Epithelial cell of prostate (primary cell): ENCODE measurements around the gene AGTRAP.

Source experiments
- DNase-seq: peaks from one replicate; pipeline ENCODE4 v3.0.0-alpha.2; 2011; ENCODE audit warnings: low read depth, low spot score
- H3K27ac ChIP-seq: fragments of 450-650 bp; 2 replicates; pipeline ENCODE4 v1.5.1; 2017; ENCODE audit warnings: mild to moderate bottlenecking

AGTRAP gene, protein sequence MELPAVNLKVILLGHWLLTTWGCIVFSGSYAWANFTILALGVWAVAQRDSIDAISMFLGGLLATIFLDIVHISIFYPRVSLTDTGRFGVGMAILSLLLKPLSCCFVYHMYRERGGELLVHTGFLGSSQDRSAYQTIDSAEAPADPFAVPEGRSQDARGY

DNA sequence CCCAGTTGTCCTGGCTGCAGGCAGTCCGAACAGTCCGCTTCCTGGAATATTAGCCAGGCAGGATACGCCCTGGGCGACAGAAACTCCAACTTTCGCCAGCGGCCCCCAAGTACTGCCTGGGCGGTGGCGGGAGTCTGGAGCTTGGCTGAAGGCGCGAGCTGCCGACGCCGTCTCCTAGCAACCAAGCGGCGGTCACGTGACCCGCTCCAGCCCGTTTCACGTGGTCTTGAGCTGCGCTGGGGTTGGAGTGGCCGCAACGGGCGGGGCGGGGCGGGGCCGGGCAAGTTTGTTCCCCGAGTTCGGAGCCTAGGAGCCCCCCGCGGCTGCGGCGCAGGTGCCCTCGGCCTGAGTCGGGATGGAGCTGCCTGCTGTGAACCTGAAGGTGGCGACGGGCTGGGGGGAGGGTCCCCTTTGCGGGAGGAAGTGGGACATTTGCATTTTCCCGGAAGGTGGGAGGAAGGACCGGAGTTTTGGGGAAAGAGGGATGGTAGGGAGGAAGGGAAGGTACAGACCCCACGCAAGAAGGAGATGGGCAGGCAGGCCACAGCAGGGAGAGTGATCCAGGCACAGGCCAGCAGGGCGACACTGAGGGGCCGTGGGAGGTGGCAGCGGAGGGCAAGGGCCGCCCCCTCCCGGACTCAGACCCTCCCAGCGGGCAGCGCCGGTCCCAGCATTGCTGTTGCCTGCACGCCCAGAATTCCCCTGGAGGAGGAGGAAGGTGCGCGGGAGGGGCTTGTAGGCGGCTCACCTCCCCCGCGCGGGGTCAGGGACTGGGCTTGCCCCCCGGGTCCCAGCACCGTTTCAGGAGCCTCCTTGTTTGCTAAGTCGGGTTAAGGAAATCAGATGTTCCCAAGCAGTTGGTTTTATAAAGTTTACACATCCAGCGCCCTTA is at the start of gene AGTRAP:
Gene AGTRAP, plus strand, starts transcription at position 283 of the 892 bp plus-strand sequence. Its CDS starts 73 bp downstream, at position 356.
- no peak for DNase-seq
- peak within 1 kb of the TSS; percentile 99 for H3K27ac ChIP-seq

DNA sequence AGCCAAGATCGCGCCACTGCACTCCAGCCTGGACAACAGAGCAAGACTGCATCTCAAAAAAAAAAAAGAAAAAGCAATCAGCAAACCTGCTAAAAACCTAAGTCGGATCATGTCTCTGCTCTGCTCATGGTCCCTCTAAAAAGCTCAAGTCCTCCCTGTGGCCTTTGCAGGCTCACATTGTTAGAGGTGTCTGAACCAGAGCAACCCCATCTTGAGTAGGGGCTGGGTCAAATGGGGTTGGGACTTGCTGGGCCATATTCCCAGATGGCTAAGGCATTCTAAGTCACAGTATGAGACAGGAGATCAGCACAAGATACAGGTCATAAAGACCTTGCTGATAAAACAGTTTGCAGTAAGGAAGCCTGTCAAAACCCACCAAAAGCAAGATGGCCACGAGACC is 47.4 kb upstream of the AGTRAP start:
- no peak overlapping the region for H3K27ac ChIP-seq
- DNase-seq = no peak

- H3K27ac ChIP-seq = no peak overlapping the region
These were observed 45.3 kb upstream of the AGTRAP start for GRCh38 chr1:11690397-11691301.

DNA sequence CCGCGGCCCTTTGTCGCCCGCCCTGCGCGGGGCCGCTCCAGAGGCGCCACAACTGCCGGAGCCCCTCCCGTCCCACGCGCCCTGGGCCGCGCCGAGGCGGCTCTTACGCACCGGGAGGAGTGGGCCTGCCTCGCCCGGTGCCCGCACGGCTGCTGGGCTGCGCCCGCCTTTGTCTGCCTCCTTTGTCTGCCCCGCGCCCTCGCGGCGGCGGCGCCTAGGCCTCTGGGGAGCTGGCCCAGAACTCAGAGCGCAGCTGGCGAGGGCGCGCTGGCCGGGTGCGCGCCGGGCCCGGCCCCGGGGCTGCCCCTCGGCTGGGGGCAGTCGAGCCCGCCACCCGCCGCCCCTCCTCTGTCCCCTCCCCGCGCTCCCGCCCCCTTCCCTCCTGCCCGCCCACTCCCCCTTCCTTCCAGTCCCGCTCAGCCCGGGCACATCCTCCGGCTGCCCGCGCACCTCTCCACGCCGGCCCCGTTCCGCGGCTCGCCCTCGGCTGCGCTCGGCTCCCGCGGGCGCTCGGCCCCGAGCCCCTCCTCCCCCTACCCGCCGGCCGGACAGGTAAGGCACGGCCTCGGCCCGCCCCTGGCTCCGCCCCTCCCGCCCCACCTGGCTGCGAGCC is 44.5 kb upstream of the AGTRAP start, which contains the start of gene DRAXIN:
Gene DRAXIN, plus strand, starts transcription at position 409 of the 613 bp plus-strand sequence. CDS start 14,549 bp downstream, outside the sequence.
- H3K27ac ChIP-seq = no peak within 1 kb of the TSS
- no peak for DNase-seq

More at GRCh38 chr1:11690397-11691301, 45.3 kb upstream of the AGTRAP start:
- DNase-seq = no peak

GRCh38 chr1:11691928-11692711 is 43.8 kb upstream of the AGTRAP start:
- DNase-seq = no peak
- H3K27ac ChIP-seq = no peak overlapping the region

GRCh38 chr1:11693024-11693590 is 42.8 kb upstream of the AGTRAP start:
- peak; percentile 40 for DNase-seq
- H3K27ac ChIP-seq = no peak overlapping the region

- DNase-seq = no peak
- no peak overlapping the region for H3K27ac ChIP-seq
These were observed 42.0 kb upstream of the AGTRAP start for GRCh38 chr1:11693917-11694316.

DNA sequence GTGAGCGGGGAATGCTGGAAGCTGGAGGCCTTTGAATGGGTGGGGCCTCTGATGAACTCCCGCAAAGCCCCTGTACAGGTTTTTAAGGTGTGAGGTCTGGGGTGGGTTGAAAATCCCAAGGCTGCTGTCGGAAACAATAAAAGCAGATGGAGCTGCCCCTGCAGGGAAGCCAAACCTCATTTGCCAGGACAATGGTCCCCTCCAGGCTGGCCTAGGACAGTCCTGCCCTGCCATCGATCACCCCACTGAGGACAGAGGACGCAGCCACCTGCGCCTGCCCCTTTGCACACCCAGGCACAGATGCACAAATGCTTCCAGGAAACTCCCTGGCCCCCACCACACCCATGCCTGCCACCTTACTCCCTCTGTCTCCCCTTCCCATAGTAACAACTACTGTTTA is 40.1 kb upstream of the AGTRAP start:
- no peak overlapping the region for H3K27ac ChIP-seq
- no peak for DNase-seq

DNA sequence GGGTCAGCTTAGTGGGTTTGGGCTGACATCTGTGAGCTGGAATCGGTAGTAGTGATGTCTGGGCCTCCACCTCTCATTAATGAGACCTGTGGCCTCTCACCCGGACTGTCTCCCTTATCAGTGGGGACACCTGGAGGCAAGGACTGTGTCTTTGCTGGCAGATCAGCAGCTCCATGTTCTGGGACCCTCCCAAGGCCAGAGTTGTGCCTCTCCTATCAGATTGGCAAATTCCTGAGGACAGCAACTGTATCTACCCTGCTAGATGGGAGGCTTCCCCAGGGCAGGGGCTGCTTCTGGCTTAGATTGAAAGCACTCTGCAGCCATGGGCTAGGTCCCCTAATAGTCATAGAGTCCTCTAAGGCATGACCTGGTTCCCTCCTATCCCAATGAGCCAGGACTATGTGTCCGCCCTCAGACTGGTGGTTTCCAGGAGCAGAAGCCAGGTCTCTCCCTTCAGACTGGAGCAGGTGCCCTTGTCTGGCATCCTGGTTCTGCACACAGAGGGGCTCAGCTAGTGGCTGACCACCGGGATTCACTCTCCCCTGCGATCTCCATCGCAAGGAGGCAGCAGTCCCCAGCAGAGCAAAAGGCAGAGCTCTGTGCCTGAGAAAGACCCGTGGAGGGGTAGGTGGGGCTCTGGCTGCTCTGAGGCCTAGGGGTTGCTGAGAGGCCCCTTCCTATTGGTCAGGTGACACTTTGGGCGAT is 38.6 kb upstream of the AGTRAP start:
- no peak for DNase-seq
- H3K27ac ChIP-seq = no peak overlapping the region

GRCh38 chr1:11697893-11698210 is 38.1 kb upstream of the AGTRAP start:
- no peak for DNase-seq
- H3K27ac ChIP-seq = no peak overlapping the region

DNA sequence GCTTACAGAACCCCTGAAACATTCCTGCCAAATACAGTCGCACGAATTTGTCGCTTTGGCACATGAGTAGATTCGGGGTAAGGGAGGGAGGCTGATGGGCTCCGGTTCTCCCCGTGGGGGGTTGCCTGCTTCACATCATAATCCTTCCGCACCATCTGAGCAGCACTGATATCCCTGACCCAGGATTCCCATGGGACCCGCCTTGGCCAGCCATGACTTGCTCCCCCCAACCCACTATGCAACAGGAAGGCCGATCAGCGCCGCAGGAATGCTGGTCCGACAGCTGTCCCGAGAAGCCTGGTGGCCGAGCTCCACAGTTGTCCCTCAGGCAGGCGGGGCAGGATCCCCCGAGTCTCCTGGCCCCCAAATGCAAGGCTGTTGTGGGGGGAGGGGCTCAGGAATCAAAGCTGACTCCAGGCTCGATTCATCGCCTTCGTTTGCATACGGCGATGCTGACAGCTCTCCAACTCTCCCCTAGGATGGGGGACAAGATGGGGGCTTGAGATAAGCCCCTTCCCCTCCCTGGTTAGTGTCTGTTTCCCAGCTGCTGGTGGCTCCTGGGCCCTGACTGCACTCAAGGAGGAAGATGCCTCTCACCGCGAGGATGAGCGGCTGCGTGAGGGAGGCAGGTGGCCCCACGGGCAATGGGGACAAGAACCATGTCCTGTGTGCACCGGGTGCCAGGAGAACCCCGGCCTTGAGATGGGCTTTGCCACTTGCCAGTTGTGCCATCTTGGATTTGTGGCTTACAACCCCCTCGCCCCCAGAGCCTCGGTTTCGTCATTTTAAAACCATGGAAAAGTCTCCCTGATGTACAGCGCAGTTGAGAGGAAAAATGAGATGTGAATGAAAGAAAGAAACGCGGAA is 35.1 kb upstream of the AGTRAP start:
- no peak for DNase-seq
- no peak overlapping the region for H3K27ac ChIP-seq

DNA sequence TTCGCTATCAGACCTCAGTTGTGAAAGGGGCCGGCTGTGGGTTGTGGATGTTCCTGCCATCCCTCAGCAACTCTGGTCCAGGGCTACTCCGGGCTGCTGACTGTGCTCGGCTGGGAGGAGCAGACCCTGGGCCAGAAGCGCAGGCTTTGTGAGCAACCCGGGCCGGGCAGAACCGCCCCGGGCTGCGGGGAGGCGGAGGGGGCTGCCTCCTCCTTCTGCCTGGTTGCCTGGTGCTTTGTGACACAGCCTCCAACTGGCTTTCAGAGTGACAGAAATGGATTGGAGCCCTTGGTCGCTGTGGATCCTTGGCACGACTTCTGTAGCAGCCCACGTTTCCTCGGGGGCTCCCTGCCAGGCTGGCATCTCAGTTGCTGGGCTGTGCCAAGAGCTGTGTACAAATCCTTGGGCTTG is 34.4 kb upstream of the AGTRAP start:
- H3K27ac ChIP-seq = no peak overlapping the region
- DNase-seq = no peak

GRCh38 chr1:11701981-11702803 is 33.7 kb upstream of the AGTRAP start:
- no peak overlapping the region for H3K27ac ChIP-seq
- no peak for DNase-seq

- no peak for DNase-seq
- H3K27ac ChIP-seq = no peak overlapping the region
These were observed 32.4 kb upstream of the AGTRAP start for GRCh38 chr1:11703357-11704193.

- H3K27ac ChIP-seq = no peak overlapping the region
- DNase-seq = no peak
These were observed 31.8 kb upstream of the AGTRAP start for GRCh38 chr1:11704194-11704529.
